Frontal cortex (tissue), 4 donors: ENCODE results near the gene SLC35B2. TPM values are rescaled to one million over a fixed set of nuclear protein-coding genes. Genes with fewer than 3 reads are reported as not detected.
A peak's percentile ranks its signal among the peaks of the same experiment; 100 is the strongest.

Experiments used
- DNase-seq, 2 donors: peaks; one replicate each; pipeline ENCODE4 v3.0.0; 2012; ENCODE audit warnings: low spot score in 2 of 2
- FAIRE-seq: peaks from 2 replicates; lab custom pipeline; 2012; peaks lifted over from hg19 to GRCh38; lab: Jason Lieb, UNC
- total RNA-seq: library from RNA; depleted of rRNA; stranded (reverse); fragments of >200 nt; gene quantifications from one replicate; pipeline ENCODE4 v1.2.3, GENCODE V29; 2014
- donor health status: control.
- donor health status: control.
- donor health status: control.

SLC35B2 gene
- total RNA-seq, 1 donor from 2014 or later = 32.2 TPM

- DNase-seq = no peak
Measured at GRCh38 chr6:44269921-44270525, 12.7 kb upstream of the SLC35B2 start, which contains the start of gene TMEM151B. TSS of gene TMEM151B (plus strand) at chr6:44270450. CDS start at chr6:44270743, 293 bp downstream.

DNA sequence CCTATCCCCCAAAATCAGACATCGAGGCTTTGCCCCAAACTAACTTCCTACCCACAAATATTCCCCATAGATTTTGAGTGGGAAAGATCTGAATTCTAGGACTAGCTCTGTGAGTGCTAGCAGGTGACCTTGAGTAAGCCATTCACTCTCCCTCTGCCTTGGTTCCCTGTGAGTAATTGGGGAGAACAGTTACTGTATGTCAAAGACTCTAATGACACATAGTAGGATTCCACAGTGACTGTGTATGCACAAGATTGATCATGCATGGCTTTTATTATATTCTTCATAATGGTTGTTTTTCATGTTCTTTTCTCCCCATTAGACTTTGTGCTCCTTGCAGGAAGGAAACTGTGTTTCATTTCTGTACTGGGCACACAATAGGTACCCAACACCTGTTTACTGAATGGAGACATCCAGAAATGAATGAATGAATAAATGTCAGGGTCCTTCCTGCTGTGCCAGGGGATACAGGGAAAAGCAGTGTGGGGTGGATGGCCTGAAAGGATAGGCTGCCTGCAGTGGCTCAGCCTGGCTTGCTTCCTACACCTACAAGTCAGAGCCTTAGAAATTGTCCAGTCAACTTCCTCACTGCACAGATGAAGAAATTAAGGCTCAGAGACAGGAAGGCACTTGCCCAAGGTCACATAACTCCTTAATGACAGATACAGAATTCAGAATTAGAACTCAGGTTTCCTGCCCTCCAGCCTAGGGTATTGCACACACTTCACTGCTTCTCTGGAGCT, 12.0 kb upstream of the SLC35B2 start:
- DNase-seq (no peak), FAIRE-seq (no peak)

More at GRCh38 chr6:44269921-44270525, 12.7 kb upstream of the SLC35B2 start, which contains the start of gene TMEM151B:
- no peak for FAIRE-seq

- FAIRE-seq = no peak
- peak in 1 of 2 donors; percentile 71 for DNase-seq
Measured at GRCh38 chr6:44268095-44268628, 10.8 kb upstream of the SLC35B2 start.

- DNase-seq (no peak), FAIRE-seq (no peak)
Measured at GRCh38 chr6:44267252-44267651, 9.9 kb upstream of the SLC35B2 start.

DNA sequence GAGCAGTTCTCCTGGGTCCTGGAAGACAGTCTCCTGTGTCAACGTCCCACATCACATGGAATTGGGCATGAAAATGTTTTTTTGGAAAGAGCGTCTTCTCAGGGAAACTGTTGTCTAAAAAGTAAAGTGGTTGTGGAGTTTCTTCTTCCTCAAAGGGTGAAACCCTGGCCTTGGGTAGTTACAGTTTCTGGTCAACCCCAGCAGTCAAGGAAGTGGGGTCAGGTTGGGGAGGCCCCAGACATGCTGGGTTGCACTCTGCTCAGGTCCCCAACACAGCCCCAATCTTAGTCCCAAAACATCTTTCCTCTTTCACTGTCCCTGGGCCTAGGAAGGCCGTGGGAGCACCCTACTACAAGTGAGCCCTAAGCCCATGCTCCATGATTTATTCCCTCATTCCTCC, 9.0 kb upstream of the SLC35B2 start:
- FAIRE-seq (no peak), DNase-seq (no peak)

GRCh38 chr6:44265722-44266233, 8.4 kb upstream of the SLC35B2 start:
- FAIRE-seq = no peak
- no peak for DNase-seq

GRCh38 chr6:44265007-44265721, 7.8 kb upstream of the SLC35B2 start, which contains the start of gene NFKBIE:
TSS of gene NFKBIE (minus strand) at chr6:44265551. CDS start at chr6:44265346, 205 bp downstream.
- FAIRE-seq = no peak
- peak; percentile 94 to 98 for DNase-seq

DNA sequence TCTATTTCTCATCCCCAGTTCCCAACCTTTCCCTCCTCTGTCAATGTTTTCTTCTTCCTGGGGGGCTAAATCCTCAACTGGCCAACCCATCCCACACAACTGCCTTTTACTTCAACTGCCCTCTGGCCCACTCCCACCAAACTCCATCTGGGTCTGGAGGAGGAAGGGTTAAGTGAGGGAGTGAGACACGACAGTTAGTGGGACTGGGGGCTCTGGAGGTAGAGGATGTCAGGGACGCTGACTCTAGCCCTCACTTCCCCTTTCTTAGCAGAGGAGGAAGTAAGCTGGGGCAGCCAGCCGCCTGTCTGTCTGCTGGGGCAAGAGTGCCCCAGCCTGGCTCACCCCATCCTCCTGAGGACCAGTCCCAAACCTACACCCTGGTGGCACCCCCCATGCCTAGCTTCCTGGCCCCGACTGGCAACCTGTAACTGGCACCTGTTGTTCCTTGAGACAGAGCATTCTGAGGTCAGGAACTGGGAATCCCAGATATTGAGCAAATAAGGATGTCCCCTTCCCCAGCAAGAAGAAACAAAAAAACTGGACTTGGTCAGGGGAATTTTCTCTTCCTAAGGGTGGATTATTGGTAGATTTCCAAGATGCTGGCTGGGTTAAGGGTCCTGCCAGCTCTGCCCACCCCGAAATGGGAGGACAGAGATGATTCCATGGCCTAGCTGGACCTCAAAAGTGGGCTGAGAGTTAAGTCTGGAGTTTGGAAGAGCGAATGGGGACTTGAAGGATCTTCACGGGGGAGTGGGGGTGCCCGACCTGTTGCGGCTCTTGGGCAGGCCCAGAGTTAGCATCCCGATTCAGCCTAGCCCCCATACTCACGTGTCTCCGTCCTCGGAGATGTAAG, 7.1 kb upstream of the SLC35B2 start:
- DNase-seq (no peak), FAIRE-seq (no peak)

DNA sequence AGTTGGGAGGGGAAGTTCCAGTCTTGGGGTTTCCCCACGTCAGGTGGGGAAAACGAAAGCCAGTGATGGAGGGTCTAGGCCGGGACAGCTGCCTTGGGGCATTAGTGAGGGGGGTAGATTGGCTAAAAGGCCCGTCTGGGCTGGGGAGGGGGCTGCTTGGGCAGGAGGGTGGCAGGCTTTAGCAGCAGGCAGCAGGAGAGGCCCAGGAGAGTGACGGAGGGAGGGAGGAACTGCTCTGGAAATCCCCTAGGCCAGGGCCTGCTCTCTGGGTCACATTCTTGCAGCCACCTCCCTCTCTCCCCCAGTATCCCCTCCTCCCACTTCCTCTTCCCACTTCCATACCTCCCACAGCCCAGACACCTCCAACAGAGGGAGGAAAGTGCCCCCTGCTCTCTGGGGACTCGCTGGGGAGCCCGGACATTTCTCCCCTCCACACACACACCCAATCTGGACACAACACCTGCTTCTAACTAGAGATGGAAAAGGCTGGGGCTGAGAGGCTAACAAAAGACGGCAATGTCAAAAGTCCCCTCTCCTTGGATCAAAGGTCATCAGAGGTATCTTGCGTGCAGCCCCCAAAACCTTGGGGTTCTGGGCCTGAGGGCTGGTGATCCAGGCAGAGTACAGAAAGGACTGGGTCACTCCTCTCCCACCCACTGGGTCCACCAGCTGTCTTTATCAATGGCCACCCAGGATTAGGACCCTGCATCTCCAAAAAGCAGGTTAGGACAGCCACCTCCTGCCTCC, 6.2 kb upstream of the SLC35B2 start:
- DNase-seq = no peak
- FAIRE-seq = no peak

- no peak for DNase-seq
- FAIRE-seq = no peak
Measured at GRCh38 chr6:44262467-44263353, 5.4 kb upstream of the SLC35B2 start.

GRCh38 chr6:44261581-44261980, 4.3 kb upstream of the SLC35B2 start:
- DNase-seq (no peak), FAIRE-seq (no peak)

GRCh38 chr6:44260451-44261297, 3.3 kb upstream of the SLC35B2 start:
- no peak for DNase-seq
- FAIRE-seq = no peak

- FAIRE-seq (no peak), DNase-seq (no peak)
Measured at GRCh38 chr6:44260011-44260410, 2.7 kb upstream of the SLC35B2 start.

DNA sequence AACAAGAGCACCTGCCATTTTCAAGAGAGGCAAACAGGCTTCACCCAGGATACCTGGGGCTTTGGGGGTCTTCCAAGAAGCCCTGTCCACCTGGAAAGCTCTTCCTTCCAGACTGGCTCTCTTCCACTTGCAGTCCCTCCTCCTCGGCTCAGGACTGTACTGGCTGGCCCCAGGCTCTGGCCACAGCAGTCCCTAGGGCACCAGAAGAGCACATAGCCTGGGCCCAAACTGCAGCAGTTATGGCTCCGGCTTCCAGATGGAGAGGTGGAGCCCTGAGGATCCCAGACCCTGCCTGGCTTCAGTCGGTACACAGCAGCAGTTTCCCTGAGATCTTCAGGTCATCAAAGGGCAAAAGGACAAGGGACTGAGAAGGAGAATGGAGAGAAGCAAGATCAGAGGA, 1.6 kb upstream of the SLC35B2 start:
- FAIRE-seq (no peak), DNase-seq (no peak)

DNA sequence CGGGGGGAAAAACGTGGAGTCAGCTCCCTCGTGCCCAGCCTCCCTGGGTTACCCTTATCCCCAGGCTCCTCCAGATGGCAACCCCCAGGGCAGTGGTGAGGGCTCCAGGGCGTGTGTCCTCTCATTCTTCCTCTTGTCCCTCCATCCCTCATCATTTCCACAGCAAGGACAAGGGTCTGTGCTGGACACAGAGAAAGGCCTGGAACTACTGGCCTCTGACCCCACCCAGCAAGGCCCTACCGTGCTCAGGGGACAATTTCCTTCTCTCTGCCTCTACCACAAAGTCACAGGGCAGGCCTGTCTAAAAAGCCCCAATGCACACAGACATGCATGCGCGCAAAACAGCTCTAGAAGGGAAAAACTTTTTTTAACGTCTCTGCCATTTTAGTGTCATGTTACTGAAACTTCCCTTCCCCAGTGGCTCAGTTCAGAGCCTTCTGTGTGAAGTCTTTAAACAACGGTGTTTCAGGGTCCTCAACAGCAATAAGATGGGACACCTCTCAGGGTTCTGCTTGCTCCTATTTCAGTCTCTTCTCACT, 1.1 kb upstream of the SLC35B2 start:
- DNase-seq (no peak), FAIRE-seq (no peak)

DNA sequence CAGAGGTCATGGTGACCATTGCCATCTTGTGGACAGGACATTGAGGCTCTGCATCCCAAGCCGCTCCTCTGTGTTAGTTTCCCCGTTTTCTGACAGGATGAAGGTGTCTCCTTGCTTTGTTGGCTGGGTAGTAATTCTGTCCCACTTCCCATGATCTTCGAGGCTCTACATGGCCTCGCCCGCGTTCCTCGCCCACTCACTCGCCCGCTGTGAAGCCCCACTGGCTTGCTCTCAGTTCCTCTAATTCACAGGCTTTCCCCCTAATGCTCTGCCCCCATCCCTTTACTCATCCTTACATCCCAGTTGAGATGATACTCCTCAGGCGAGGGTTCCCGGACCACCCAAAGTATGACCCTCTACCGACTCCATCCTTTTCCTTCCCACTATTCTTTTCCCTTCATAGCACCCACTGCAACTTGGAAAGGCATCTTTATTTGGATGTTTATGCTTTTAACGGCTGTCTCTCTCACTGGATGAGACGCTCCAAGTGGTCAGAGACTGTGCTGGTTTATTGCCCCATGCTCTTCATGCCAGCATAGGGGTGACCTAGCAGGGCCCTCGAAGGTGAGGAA, 511 bp upstream of the SLC35B2 start:
- FAIRE-seq = no peak
- no peak for DNase-seq

DNA sequence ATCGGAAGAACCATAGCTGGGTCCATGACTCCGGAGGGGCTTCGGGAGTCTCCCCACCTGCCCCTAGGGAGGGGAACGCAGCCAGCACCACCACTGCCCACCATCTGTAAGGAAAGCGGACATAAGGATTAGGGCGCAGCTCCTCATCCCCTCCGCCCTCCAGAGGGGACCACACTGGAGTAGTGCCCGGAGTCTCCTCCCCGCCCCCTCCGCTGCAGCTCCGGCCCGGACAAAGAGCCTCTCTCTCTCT, 628 bp downstream of the SLC35B2 start:
- DNase-seq (no peak), FAIRE-seq (no peak)
